HG02798 (cell line): Measurements from ENCODE around the gene NPIPA8.
"Not testable (repeated sequence)": the region's sequence is repeated elsewhere in the genome, so short reads cannot be mapped to it uniquely, and the experiment has no call there.

ENCODE experiments used
- ATAC-seq: cut with Tn5 transposase; IDR thresholded peaks from one replicate; pipeline ENCODE4 v1.9.1; 2021; ENCODE audit warnings: mild to moderate bottlenecking; ENCODE audit not compliant: unreplicated experiment, poor library complexity

Gene NPIPA8

GRCh38 chr16:18336636-18337035 is at the start of gene NPIPA8:
NPIPA8 (minus strand) TSS chr16:18336736; CDS start chr16:18332662, 4,074 bp downstream.
- not testable (repeated sequence) for ATAC-seq

GRCh38 chr16:18385285-18385684 is 48.7 kb upstream of the NPIPA8 start:
- ATAC-seq, result not testable (repeated sequence)

GRCh38 chr16:18384869-18385268 is 48.3 kb upstream of the NPIPA8 start:
- not testable (repeated sequence) for ATAC-seq

GRCh38 chr16:18384098-18384636 is 47.6 kb upstream of the NPIPA8 start:
- not testable (repeated sequence) for ATAC-seq

GRCh38 chr16:18382696-18383095 is 46.2 kb upstream of the NPIPA8 start:
- ATAC-seq, result not testable (repeated sequence)

- not testable (repeated sequence) for ATAC-seq
Observed at GRCh38 chr16:18347742-18348141, 11.2 kb upstream of the NPIPA8 start.

- not testable (repeated sequence) for ATAC-seq
Observed at GRCh38 chr16:18346993-18347392, 10.5 kb upstream of the NPIPA8 start.

GRCh38 chr16:18344634-18345033 is 8.1 kb upstream of the NPIPA8 start:
- ATAC-seq, result not testable (repeated sequence)

GRCh38 chr16:18341986-18342385 is 5.5 kb upstream of the NPIPA8 start:
- not testable (repeated sequence) for ATAC-seq

- not testable (repeated sequence) for ATAC-seq
Observed at GRCh38 chr16:18341417-18341960, 5.0 kb upstream of the NPIPA8 start.

- ATAC-seq, result not testable (repeated sequence)
Observed at GRCh38 chr16:18339210-18339609, 2.7 kb upstream of the NPIPA8 start.

GRCh38 chr16:18311811-18312210 is 24.7 kb downstream of the NPIPA8 start:
- not testable (repeated sequence) for ATAC-seq

- not testable (repeated sequence) for ATAC-seq
Observed at GRCh38 chr16:18309159-18309558, 27.4 kb downstream of the NPIPA8 start.

GRCh38 chr16:18307241-18307640 is 29.3 kb downstream of the NPIPA8 start:
- not testable (repeated sequence) for ATAC-seq

GRCh38 chr16:18306066-18306465 is 30.5 kb downstream of the NPIPA8 start:
- ATAC-seq, result not testable (repeated sequence)

- not testable (repeated sequence) for ATAC-seq
Observed at GRCh38 chr16:18303059-18303706, 33.4 kb downstream of the NPIPA8 start.

GRCh38 chr16:18297714-18298113 is 38.8 kb downstream of the NPIPA8 start:
- not testable (repeated sequence) for ATAC-seq

GRCh38 chr16:18296931-18297330 is 39.6 kb downstream of the NPIPA8 start:
- not testable (repeated sequence) for ATAC-seq

- not testable (repeated sequence) for ATAC-seq
Observed at GRCh38 chr16:18294371-18294770, 42.2 kb downstream of the NPIPA8 start.

- ATAC-seq, result not testable (repeated sequence)
Observed at GRCh38 chr16:18293337-18293956, 43.1 kb downstream of the NPIPA8 start.

- ATAC-seq, result not testable (repeated sequence)
Observed at GRCh38 chr16:18290959-18291358, 45.6 kb downstream of the NPIPA8 start.
